ENCODE results near the gene DDR2. TPM values are rescaled to one million over a fixed set of nuclear protein-coding genes. Genes with fewer than 3 reads are reported as not detected.

DDR2 gene
- total RNA-seq, 1 donor from 2014 or later, result 36.6 TPM

- intact Hi-C loops (cut with DNase I), result no loop called here
- ATAC-seq (ENCODE audit: poor library complexity) (no peak), DNase-seq (no peak)
These were observed 5.5 kb upstream of the DDR2 start for GRCh38 chr1:162626761-162627160.

GRCh38 chr1:162627662-162628296 is 4.5 kb upstream of the DDR2 start:
- intact Hi-C loops (cut with DNase I), result no loop called here
- ATAC-seq (ENCODE audit: poor library complexity), result no peak
- DNase-seq, result no peak

GRCh38 chr1:162629077-162629627 is 3.1 kb upstream of the DDR2 start:
- ATAC-seq (ENCODE audit: poor library complexity) (no peak), DNase-seq (no peak)
- intact Hi-C loops (cut with DNase I), result no loop called here

- intact Hi-C loops (cut with DNase I), result loop anchor here (5.0 kb wide), 1 partner anchor 63 kb away; no protein-coding TSS in a partner anchor
- ATAC-seq (ENCODE audit: poor library complexity), result no peak
- DNase-seq, result no peak
These were observed 2.6 kb upstream of the DDR2 start for GRCh38 chr1:162629651-162630050.

GRCh38 chr1:162631546-162632191 is 595 bp upstream of the DDR2 start:
- peak; percentile 79 for ATAC-seq (ENCODE audit: poor library complexity)
- intact Hi-C loops (cut with DNase I), result loop anchor here (5.0 kb wide), 1 partner anchor 61 kb away; no protein-coding TSS in a partner anchor

GRCh38 chr1:162632698-162633080 is 425 bp downstream of the DDR2 start:
- intact Hi-C loops (cut with DNase I), result loop anchor here (5.0 kb wide), 1 partner anchor 60 kb away; no protein-coding TSS in a partner anchor
- DNase-seq (no peak), ATAC-seq (ENCODE audit: poor library complexity) (peak; percentile 40)

More at GRCh38 chr1:162631546-162632191, 595 bp upstream of the DDR2 start:
- no peak for DNase-seq

- intact Hi-C loops (cut with DNase I), result loop anchor here (5.0 kb wide), 1 partner anchor 59 kb away; no protein-coding TSS in a partner anchor
- DNase-seq, result no peak
- peak; percentile 58 for ATAC-seq (ENCODE audit: poor library complexity)
These were observed 958 bp downstream of the DDR2 start for GRCh38 chr1:162633081-162633762.

- DNase-seq (no peak), ATAC-seq (ENCODE audit: poor library complexity) (no peak)
- intact Hi-C loops (cut with DNase I), result no loop called here
These were observed 3.2 kb downstream of the DDR2 start for GRCh38 chr1:162635418-162635817.

GRCh38 chr1:162639718-162640117 is 7.5 kb downstream of the DDR2 start:
- no peak for DNase-seq
- intact Hi-C loops (cut with DNase I), result no loop called here
- no peak for ATAC-seq (ENCODE audit: poor library complexity)

GRCh38 chr1:162641114-162641513 is 8.8 kb downstream of the DDR2 start:
- ATAC-seq (ENCODE audit: poor library complexity) (no peak), DNase-seq (no peak)
- intact Hi-C loops (cut with DNase I), result no loop called here

- intact Hi-C loops (cut with DNase I), result no loop called here
- no peak for DNase-seq
- no peak for ATAC-seq (ENCODE audit: poor library complexity)
These were observed 12.7 kb downstream of the DDR2 start for GRCh38 chr1:162644986-162645314.

GRCh38 chr1:162645666-162646065 is 13.4 kb downstream of the DDR2 start:
- no peak for DNase-seq
- intact Hi-C loops (cut with DNase I), result no loop called here

GRCh38 chr1:162649583-162649982 is 17.3 kb downstream of the DDR2 start:
- intact Hi-C loops (cut with DNase I), result no loop called here
- DNase-seq (no peak), ATAC-seq (ENCODE audit: poor library complexity) (no peak)

More at GRCh38 chr1:162645666-162646065, 13.4 kb downstream of the DDR2 start:
- no peak for ATAC-seq (ENCODE audit: poor library complexity)

- intact Hi-C loops (cut with DNase I), result no loop called here
- DNase-seq, result no peak
- peak; percentile 52 for ATAC-seq (ENCODE audit: poor library complexity)
These were observed 22.8 kb downstream of the DDR2 start for GRCh38 chr1:162654915-162655620.

GRCh38 chr1:162656266-162656665 is 24.0 kb downstream of the DDR2 start:
- DNase-seq, result no peak
- intact Hi-C loops (cut with DNase I), result no loop called here
- no peak for ATAC-seq (ENCODE audit: poor library complexity)

GRCh38 chr1:162660574-162660973 is 28.3 kb downstream of the DDR2 start:
- DNase-seq (no peak), ATAC-seq (ENCODE audit: poor library complexity) (no peak)
- intact Hi-C loops (cut with DNase I), result no loop called here

- ATAC-seq (ENCODE audit: poor library complexity) (no peak), DNase-seq (no peak)
- intact Hi-C loops (cut with DNase I), result no loop called here
These were observed 29.1 kb downstream of the DDR2 start for GRCh38 chr1:162661336-162661735.

- DNase-seq, result no peak
- no peak for ATAC-seq (ENCODE audit: poor library complexity)
- intact Hi-C loops (cut with DNase I), result no loop called here
These were observed 29.7 kb downstream of the DDR2 start for GRCh38 chr1:162662013-162662412.

GRCh38 chr1:162663086-162663485 is 30.8 kb downstream of the DDR2 start:
- intact Hi-C loops (cut with DNase I), result no loop called here
- ATAC-seq (ENCODE audit: poor library complexity) (no peak), DNase-seq (no peak)

Data from Right ventricle myocardium superior (tissue), 1 donor.